Keratinocyte (primary cell): ENCODE results near the gene SCN11A. TPM values are rescaled to one million over a fixed set of nuclear protein-coding genes. Genes with fewer than 3 reads are reported as not detected.
"Not testable (repeated sequence)": the region's sequence is repeated elsewhere in the genome, so short reads cannot be mapped to it uniquely, and the experiment has no call there.

Experiments used
- DNase-seq: peaks from one replicate; pipeline ENCODE4 v3.0.0-alpha.2; 2011; ENCODE audit warnings: low read depth, missing footprints, low spot score
- FAIRE-seq: peaks from 2 replicates; lab custom pipeline; 2011; peaks lifted over from hg19 to GRCh38; lab: Jason Lieb, UNC
- H2AFZ ChIP-seq: 2 replicates; pipeline ENCODE4 v1.6.0; 2012; ENCODE audit warnings: low read length, control low read depth, inconsistent platforms; ENCODE audit not compliant: control insufficient read depth
- H3K27ac ChIP-seq: 2 replicates; pipeline ENCODE4 v1.5.1; 2011; ENCODE audit warnings: low read length; ENCODE audit not compliant: control insufficient read depth, insufficient read depth
- H3K27me3 ChIP-seq: 3 replicates; pipeline ENCODE4 v1.6.0; 2011; ENCODE audit warnings: low read length; ENCODE audit not compliant: control insufficient read depth, insufficient read depth; ENCODE audit errors: extremely low read depth
- H3K36me3 ChIP-seq, 2 experiments: 2 replicates in 1 of 2; 3 replicates in 1 of 2; pipeline ENCODE4 v1.5.1; 2011; ENCODE audit warnings: low read length in 2 of 2, mild to moderate bottlenecking in 1 of 2; ENCODE audit not compliant: control insufficient read depth in 2 of 2, insufficient read depth in 2 of 2; ENCODE audit errors: extremely low read depth in 1 of 2
- H3K4me1 ChIP-seq: 3 replicates; pipeline ENCODE4 v1.5.1; 2011; ENCODE audit warnings: low read length; ENCODE audit not compliant: control insufficient read depth, insufficient read depth; ENCODE audit errors: extremely low read depth
- H3K4me2 ChIP-seq: 3 replicates; pipeline ENCODE4 v1.6.0; 2011; ENCODE audit warnings: low read depth, low read length; ENCODE audit not compliant: control insufficient read depth, insufficient read depth; ENCODE audit errors: extremely low read depth
- H3K4me3 ChIP-seq, 3 experiments: fragments of 200-600 bp in 1 of 3; sonication (generic) in 1 of 3; 2 replicates in 2 of 3; 3 replicates in 1 of 3; pipeline ENCODE4 v1.5.1; 2011 to 2016; ENCODE audit warnings: low read length in 3 of 3, mild to moderate bottlenecking in 3 of 3, control low read depth in 2 of 3, inconsistent platforms in 1 of 3, low read depth in 1 of 3, mixed read lengths in 1 of 3, mixed run types in 1 of 3, moderate library complexity in 1 of 3; ENCODE audit not compliant: control insufficient read depth in 2 of 3, insufficient read depth in 2 of 3; ENCODE audit errors: extremely low read depth in 1 of 3
- H3K79me2 ChIP-seq: 2 replicates; pipeline ENCODE4 v1.6.0; 2012; ENCODE audit warnings: low read length; ENCODE audit not compliant: control insufficient read depth, insufficient read depth
- H3K9ac ChIP-seq: 3 replicates; pipeline ENCODE4 v1.6.0; 2011; ENCODE audit warnings: low read length; ENCODE audit not compliant: control insufficient read depth, insufficient read depth; ENCODE audit errors: extremely low read depth
- H3K9me1 ChIP-seq: 3 replicates; pipeline ENCODE4 v1.6.0; 2011; ENCODE audit warnings: low read length; ENCODE audit not compliant: control insufficient read depth, insufficient read depth; ENCODE audit errors: extremely low read depth
- H3K9me3 ChIP-seq: 2 replicates; pipeline ENCODE4 v1.5.1; 2012; ENCODE audit warnings: low read depth, low read length; ENCODE audit not compliant: control insufficient read depth
- H4K20me1 ChIP-seq: 3 replicates; pipeline ENCODE4 v1.6.0; 2011; ENCODE audit warnings: low read length; ENCODE audit not compliant: control insufficient read depth, insufficient read depth; ENCODE audit errors: extremely low read depth
- EZH2 ChIP-seq: IDR thresholded peaks from one replicate; pipeline ENCODE4 v1.6.1; 2012; ENCODE audit warnings: inconsistent platforms, mild to moderate bottlenecking, low read length, moderate library complexity
- dilution Hi-C: fragments of 300-500 bp; cut with MboI; formaldehyde crosslinking; loops from one replicate; pipeline ENCODE4 v1.7.0; 2020; ENCODE audit warnings: low sequenced_read_pairs; ENCODE audit not compliant: extremely low pct_ligation_motif_present
- polyA plus RNA-seq, 5 experiments: library from polyadenylated mRNA; depleted of rRNA in 3 of 5; stranded (reverse) in 3 of 5; stranded (forward) in 1 of 5; unstranded in 1 of 5; fragments of >200 nt; gene quantifications; 1 replicate in 1 of 5; 2 replicates in 3 of 5; 3 replicates in 1 of 5; pipeline versions ENCODE4 v1.2.1 to v1.2.3, GENCODE V29; 2011 to 2012; ENCODE audit warnings: missing spikeins in 2 of 5, low read depth in 1 of 5, low replicate concordance in 1 of 5
- TF ChIP-seq, protein P1 (sequence below), 3 experiments: IDR thresholded peaks in 1 of 3; conservative IDR thresholded peaks in 1 of 3; optimal IDR thresholded peaks in 1 of 3; 2 replicates in 2 of 3; 3 replicates in 1 of 3; pipeline versions ENCODE3 to v1.5.1; 2011; ENCODE audit warnings: low read length in 3 of 3, mild to moderate bottlenecking in 3 of 3, moderate library complexity in 2 of 3, control low read depth in 1 of 3, inconsistent platforms in 1 of 3; ENCODE audit not compliant: insufficient read depth in 2 of 3; ENCODE audit errors: extremely low read depth in 1 of 3

The SCN11A gene
- polyA plus RNA-seq, 1 donor (not counting 4 experiments of a cell fraction or from before 2014, with no cell fraction given), result 0.01 TPM

- H3K79me2 ChIP-seq, result peaks cover 15% of the 10 kb centered on the region
- H3K27ac ChIP-seq, result no peak overlapping the region
- H3K4me2 ChIP-seq, result no peak overlapping the region
- TF ChIP-seq, protein P1, sequence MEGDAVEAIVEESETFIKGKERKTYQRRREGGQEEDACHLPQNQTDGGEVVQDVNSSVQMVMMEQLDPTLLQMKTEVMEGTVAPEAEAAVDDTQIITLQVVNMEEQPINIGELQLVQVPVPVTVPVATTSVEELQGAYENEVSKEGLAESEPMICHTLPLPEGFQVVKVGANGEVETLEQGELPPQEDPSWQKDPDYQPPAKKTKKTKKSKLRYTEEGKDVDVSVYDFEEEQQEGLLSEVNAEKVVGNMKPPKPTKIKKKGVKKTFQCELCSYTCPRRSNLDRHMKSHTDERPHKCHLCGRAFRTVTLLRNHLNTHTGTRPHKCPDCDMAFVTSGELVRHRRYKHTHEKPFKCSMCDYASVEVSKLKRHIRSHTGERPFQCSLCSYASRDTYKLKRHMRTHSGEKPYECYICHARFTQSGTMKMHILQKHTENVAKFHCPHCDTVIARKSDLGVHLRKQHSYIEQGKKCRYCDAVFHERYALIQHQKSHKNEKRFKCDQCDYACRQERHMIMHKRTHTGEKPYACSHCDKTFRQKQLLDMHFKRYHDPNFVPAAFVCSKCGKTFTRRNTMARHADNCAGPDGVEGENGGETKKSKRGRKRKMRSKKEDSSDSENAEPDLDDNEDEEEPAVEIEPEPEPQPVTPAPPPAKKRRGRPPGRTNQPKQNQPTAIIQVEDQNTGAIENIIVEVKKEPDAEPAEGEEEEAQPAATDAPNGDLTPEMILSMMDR (optimal IDR thresholded peaks at IDR 0.05 in 1 of 3, IDR thresholded peaks at IDR 0.05 in 1 of 3, conservative IDR thresholded peaks at IDR 0.05 in 1 of 3; ENCODE audit: extremely low read depth in 1 of 3, insufficient read depth in 2 of 3, low read length in 3 of 3), result no peak
- no peak for TF ChIP-seq EZH2
- H3K27me3 ChIP-seq, result no peaks in the 10 kb centered on the region
- H3K4me1 ChIP-seq, result peaks cover under 1% of the 10 kb centered on the region
- no peaks in the 10 kb centered on the region for H3K9me3 ChIP-seq
- no peak overlapping the region for H3K4me3 ChIP-seq
- no peak overlapping the region for H2AFZ ChIP-seq
- H3K9me1 ChIP-seq, result no peaks in the 10 kb centered on the region
- H3K36me3 ChIP-seq, result no peaks in the 10 kb centered on the region
- DNase-seq (no peak), FAIRE-seq (no peak)
- no peak overlapping the region for H3K9ac ChIP-seq
- no peaks in the 10 kb centered on the region for H4K20me1 ChIP-seq
- dilution Hi-C loops, result no loop called here
Observed at GRCh38 chr3:39062180-39062579, 10.4 kb upstream of the SCN11A start.

GRCh38 chr3:39061228-39061627, 9.5 kb upstream of the SCN11A start:
- H4K20me1 ChIP-seq, H3K9me3 ChIP-seq, H3K9me1 ChIP-seq, dilution Hi-C loops, H3K4me1 ChIP-seq, H3K9ac ChIP-seq, H2AFZ ChIP-seq, H3K4me3 ChIP-seq, FAIRE-seq, H3K27me3 ChIP-seq, DNase-seq, H3K27ac ChIP-seq, H3K36me3 ChIP-seq, H3K4me2 ChIP-seq: not testable (repeated sequence)
- H3K79me2 ChIP-seq, result peaks cover 15% of the 10 kb centered on the region

DNA sequence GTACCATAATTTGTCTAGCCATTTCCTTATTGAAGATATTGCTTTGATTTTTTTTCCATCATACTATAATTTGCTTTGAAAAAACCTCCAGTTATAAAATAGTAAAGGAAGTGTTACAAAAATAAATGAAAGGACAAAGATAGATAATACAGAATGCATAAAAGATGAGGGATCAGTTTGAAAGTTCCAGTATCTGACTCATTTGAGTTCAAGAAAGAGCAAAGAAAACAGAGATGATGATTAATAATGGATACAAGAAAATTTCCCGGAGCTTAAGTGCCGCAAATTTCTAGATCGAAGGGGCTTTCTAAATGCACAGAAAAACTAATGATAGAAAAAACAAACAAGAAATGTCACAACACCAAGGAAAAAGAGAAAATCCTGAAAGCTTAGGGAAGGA, 4.4 kb upstream of the SCN11A start:
- Histone ChIP-seq H4K20me1 (no peaks in the 10 kb centered on the region), H3K4me2 (no peak overlapping the region), H3K4me1 (peaks cover 9% of the 10 kb centered on the region), H3K9ac (no peak overlapping the region), H3K9me3 (no peaks in the 10 kb centered on the region), H2AFZ (no peak overlapping the region), H3K4me3 (no peak overlapping the region), H3K9me1 (no peaks in the 10 kb centered on the region), H3K27ac (no peak overlapping the region), H3K27me3 (no peaks in the 10 kb centered on the region), H3K79me2 (peaks cover 18% of the 10 kb centered on the region), H3K36me3 (no peaks in the 10 kb centered on the region)
- FAIRE-seq (no peak), DNase-seq (no peak)
- dilution Hi-C loops, result no loop called here
- TF ChIP-seq, protein P1 (optimal IDR thresholded peaks at IDR 0.05 in 1 of 3, IDR thresholded peaks at IDR 0.05 in 1 of 3, conservative IDR thresholded peaks at IDR 0.05 in 1 of 3; ENCODE audit: extremely low read depth in 1 of 3, insufficient read depth in 2 of 3, low read length in 3 of 3), result no peak
- TF ChIP-seq EZH2, result no peak
